A549 (cell line): ENCODE results near the gene ADORA2B. TPM values are rescaled to one million over a fixed set of nuclear protein-coding genes. Genes with fewer than 3 reads are reported as not detected.

Source experiments
- ATAC-seq, 2 experiments: fragments of 200-7000 bp in 1 of 2; fragments of >200 bp in 1 of 2; cut with Nextera tagmentation in 1 of 2; cut with Tn5 transposase in 1 of 2; 3 replicates each; pipeline versions ENCODE4 v1.8.0 to v1.9.1; 2018 to 2020; ENCODE audit warnings: mild to moderate bottlenecking in 1 of 2, moderate library complexity in 1 of 2
- CTCF ChIA-PET: fragments of 300-600 bp; sonication (Branson Sonifier 250); formaldehyde crosslinking; extraction: SDS; loops from one replicate; lab custom pipeline; 2021; ENCODE audit warnings: antibody characterized with exemption, inconsistent platforms; lab: Yijun Ruan, JAX
- POLR2A ChIA-PET: fragments of 350-600 bp; formaldehyde crosslinking; extraction: SDS; loops from one replicate; lab custom pipeline; 2021; ENCODE audit warnings: antibody characterized with exemption, inconsistent platforms; lab: Yijun Ruan, JAX
- DNase-seq, 2 experiments: peaks; one replicate each; pipeline versions ENCODE4 v3.0.0 to v3.0.0-alpha.2; 2011 to 2016; ENCODE audit warnings: low read depth in 1 of 2, low spot score in 1 of 2
- FAIRE-seq: peaks from 2 replicates; lab custom pipeline; 2011; peaks lifted over from hg19 to GRCh38; lab: Jason Lieb, UNC
- H3K27ac ChIP-seq, 2 experiments: fragments of >200 bp; sonication (Bioruptor Twin); formaldehyde crosslinking; 3 replicates each; pipeline ENCODE4 v1.5.1; 2016 to 2017
- H3K4me1 ChIP-seq: fragments of >200 bp; sonication (Bioruptor Twin); formaldehyde crosslinking; 3 replicates; pipeline ENCODE4 v1.6.1; 2016
- H3K4me2 ChIP-seq: fragments of >200 bp; sonication (Bioruptor Twin); formaldehyde crosslinking; 3 replicates; pipeline ENCODE4 v1.6.1; 2016
- H3K4me3 ChIP-seq: fragments of >200 bp; sonication (Bioruptor Twin); formaldehyde crosslinking; 3 replicates; pipeline ENCODE4 v1.5.1; 2016
- H3K9me3 ChIP-seq: fragments of >200 bp; sonication (Bioruptor Twin); formaldehyde crosslinking; 3 replicates; pipeline ENCODE4 v1.6.1; 2016
- EHF ChIP-seq: fragments of 250-450 bp; sonication (Bioruptor Pico); IDR thresholded peaks from 2 replicates; pipeline ENCODE4 v1.5.0; 2020; ENCODE audit warnings: mild to moderate bottlenecking
- FOSB ChIP-seq: fragments of 250-450 bp; sonication (Bioruptor Pico); IDR thresholded peaks from 2 replicates; pipeline ENCODE4 v1.5.0; 2020; ENCODE audit warnings: mild to moderate bottlenecking, moderate library complexity
- GATA3 ChIP-seq: IDR thresholded peaks from 2 replicates; pipeline ENCODE4 v1.6.1; 2012; ENCODE audit warnings: borderline replicate concordance
- HES2 ChIP-seq: fragments of >200 bp; sonication (Bioruptor Twin); formaldehyde crosslinking; IDR thresholded peaks from 2 replicates; pipeline ENCODE4 v1.6.1; 2016
- HEYL ChIP-seq: fragments of 250-450 bp; sonication (Bioruptor Pico); IDR thresholded peaks from 2 replicates; pipeline ENCODE4 v1.8.0; 2021; ENCODE audit warnings: mild to moderate bottlenecking, moderate library complexity
- HOXA7 ChIP-seq: fragments of 250-450 bp; sonication (Bioruptor Pico); IDR thresholded peaks from 2 replicates; pipeline ENCODE4 v1.5.0; 2020; ENCODE audit warnings: mild to moderate bottlenecking, moderate library complexity
- JUN ChIP-seq, 2 experiments: fragments of >200 bp; sonication (Bioruptor Twin); formaldehyde crosslinking; IDR thresholded peaks; 2 replicates in 1 of 2; 3 replicates in 1 of 2; pipeline ENCODE4 v1.6.1; 2016 to 2017
- MAFK ChIP-seq: fragments of 450-650 bp; IDR thresholded peaks from 2 replicates; pipeline ENCODE4 v1.6.1; 2014; ENCODE audit not compliant: partially characterized antibody
- MAZ ChIP-seq: fragments of 150-350 bp; IDR thresholded peaks from 2 replicates; pipeline ENCODE4 v1.6.1; 2014; ENCODE audit warnings: antibody characterized with exemption, low read depth, low read length, borderline replicate concordance
- NPAS2 ChIP-seq: fragments of 250-450 bp; sonication (Bioruptor Pico); IDR thresholded peaks from 2 replicates; pipeline ENCODE4 v1.8.0; 2022; ENCODE audit warnings: mild to moderate bottlenecking, moderate library complexity, borderline replicate concordance
- POLR2AphosphoS2 ChIP-seq: conservative IDR thresholded peaks from 2 replicates; pipeline ENCODE4 v1.6.1; 2012; ENCODE audit warnings: low read length, improper control_type of control experiment, inconsistent platforms
- RCOR1 ChIP-seq: fragments of 150-350 bp; IDR thresholded peaks from 2 replicates; pipeline ENCODE4 v1.6.1; 2014; ENCODE audit warnings: antibody characterized with exemption, low read length, low read depth
- SMC3 ChIP-seq: fragments of >200 bp; sonication (Bioruptor Twin); formaldehyde crosslinking; IDR thresholded peaks from 3 replicates; pipeline ENCODE4 v1.6.1; 2018; ENCODE audit warnings: inconsistent platforms
- TFCP2L1 ChIP-seq: fragments of 250-450 bp; sonication (Bioruptor Pico); IDR thresholded peaks from 2 replicates; pipeline ENCODE4 v1.5.0; 2021; ENCODE audit warnings: mild to moderate bottlenecking
- ZSCAN20 ChIP-seq: fragments of 250-450 bp; sonication (Bioruptor Pico); IDR thresholded peaks from 2 replicates; pipeline ENCODE4 v1.8.0; 2022; ENCODE audit warnings: mild to moderate bottlenecking, moderate library complexity
- WGBS: methylation state at CpG from one replicate; pipeline ENCODE4 v1.1.6; 2017; ENCODE audit errors: missing lambda C conversion rate; 5-methylcytosine and 5-hydroxymethylcytosine counted together
- polyA plus RNA-seq, 4 experiments: library from polyadenylated mRNA; depleted of rRNA in 3 of 4; stranded (reverse); fragments of >200 nt; fragmentation: RNase III in 1 of 4; extraction: RNeasy Plus Mini Kit Qiagen cat#74134 plus additional on column Dnase treatment in 1 of 4; gene quantifications; 2 replicates in 3 of 4; 3 replicates in 1 of 4; pipeline ENCODE4 v1.2.3, GENCODE V29; 2011 to 2017
- TF ChIP-seq, protein P1 (sequence below): fragments of 200-600 bp; sonication (generic); IDR thresholded peaks from 2 replicates; pipeline ENCODE4 v1.6.1; 2016; ENCODE audit warnings: antibody characterized with exemption, mild to moderate bottlenecking, moderate library complexity
- TF ChIP-seq, protein P2 (sequence below): IDR thresholded peaks from 2 replicates; pipeline ENCODE4 v1.6.1; 2012
- TF ChIP-seq, protein P3 (sequence below): fragments of >200 bp; sonication (Bioruptor Twin); formaldehyde crosslinking; IDR thresholded peaks from 3 replicates; pipeline ENCODE4 v1.6.1; 2016
- TF ChIP-seq, protein P4 (sequence below): fragments of 450-650 bp; IDR thresholded peaks from 2 replicates; pipeline ENCODE4 v1.6.1; 2014; ENCODE audit warnings: antibody characterized with exemption
- TF ChIP-seq, protein P5 (sequence below): IDR thresholded peaks from 2 replicates; pipeline ENCODE4 v1.6.1; 2012

ADORA2B gene
- polyA plus RNA-seq, 2 of the 4 experiments (the other 2 are of a cell fraction), result 5.7 to 10.2 TPM

- TF ChIP-seq, protein P1, sequence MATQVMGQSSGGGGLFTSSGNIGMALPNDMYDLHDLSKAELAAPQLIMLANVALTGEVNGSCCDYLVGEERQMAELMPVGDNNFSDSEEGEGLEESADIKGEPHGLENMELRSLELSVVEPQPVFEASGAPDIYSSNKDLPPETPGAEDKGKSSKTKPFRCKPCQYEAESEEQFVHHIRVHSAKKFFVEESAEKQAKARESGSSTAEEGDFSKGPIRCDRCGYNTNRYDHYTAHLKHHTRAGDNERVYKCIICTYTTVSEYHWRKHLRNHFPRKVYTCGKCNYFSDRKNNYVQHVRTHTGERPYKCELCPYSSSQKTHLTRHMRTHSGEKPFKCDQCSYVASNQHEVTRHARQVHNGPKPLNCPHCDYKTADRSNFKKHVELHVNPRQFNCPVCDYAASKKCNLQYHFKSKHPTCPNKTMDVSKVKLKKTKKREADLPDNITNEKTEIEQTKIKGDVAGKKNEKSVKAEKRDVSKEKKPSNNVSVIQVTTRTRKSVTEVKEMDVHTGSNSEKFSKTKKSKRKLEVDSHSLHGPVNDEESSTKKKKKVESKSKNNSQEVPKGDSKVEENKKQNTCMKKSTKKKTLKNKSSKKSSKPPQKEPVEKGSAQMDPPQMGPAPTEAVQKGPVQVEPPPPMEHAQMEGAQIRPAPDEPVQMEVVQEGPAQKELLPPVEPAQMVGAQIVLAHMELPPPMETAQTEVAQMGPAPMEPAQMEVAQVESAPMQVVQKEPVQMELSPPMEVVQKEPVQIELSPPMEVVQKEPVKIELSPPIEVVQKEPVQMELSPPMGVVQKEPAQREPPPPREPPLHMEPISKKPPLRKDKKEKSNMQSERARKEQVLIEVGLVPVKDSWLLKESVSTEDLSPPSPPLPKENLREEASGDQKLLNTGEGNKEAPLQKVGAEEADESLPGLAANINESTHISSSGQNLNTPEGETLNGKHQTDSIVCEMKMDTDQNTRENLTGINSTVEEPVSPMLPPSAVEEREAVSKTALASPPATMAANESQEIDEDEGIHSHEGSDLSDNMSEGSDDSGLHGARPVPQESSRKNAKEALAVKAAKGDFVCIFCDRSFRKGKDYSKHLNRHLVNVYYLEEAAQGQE, result no peak
- TF ChIP-seq SMC3 (peak; percentile 56), ZSCAN20 (peak; percentile 15; the same call in 1 of the 2 replicates)
- TF ChIP-seq, protein P2, sequence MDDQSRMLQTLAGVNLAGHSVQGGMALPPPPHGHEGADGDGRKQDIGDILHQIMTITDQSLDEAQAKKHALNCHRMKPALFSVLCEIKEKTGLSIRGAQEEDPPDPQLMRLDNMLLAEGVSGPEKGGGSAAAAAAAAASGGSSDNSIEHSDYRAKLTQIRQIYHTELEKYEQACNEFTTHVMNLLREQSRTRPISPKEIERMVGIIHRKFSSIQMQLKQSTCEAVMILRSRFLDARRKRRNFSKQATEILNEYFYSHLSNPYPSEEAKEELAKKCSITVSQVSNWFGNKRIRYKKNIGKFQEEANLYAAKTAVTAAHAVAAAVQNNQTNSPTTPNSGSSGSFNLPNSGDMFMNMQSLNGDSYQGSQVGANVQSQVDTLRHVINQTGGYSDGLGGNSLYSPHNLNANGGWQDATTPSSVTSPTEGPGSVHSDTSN, result peak; percentile 92
These were observed 24.1 kb upstream of the ADORA2B start (continued) for GRCh38 chr17:15920758-15921239.

DNA sequence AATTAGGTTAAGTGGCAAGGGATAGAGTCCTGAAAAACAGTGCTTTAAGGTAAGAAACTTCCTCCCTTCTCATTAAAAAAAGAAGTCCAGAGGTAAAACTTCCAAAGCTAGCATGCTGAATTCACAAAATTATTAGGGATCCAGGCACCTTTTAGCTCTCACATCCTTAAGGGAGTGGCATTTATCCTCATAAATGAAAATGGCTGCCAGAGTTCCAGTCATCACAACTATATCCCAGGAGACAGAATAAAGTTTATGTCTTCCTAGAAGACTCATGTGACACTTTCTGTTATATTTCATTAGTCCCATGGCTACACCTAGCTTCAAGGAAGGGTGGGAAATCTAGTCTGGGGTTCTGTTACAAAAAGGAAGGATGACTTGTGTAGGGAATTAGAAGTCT is 23.3 kb upstream of the ADORA2B start:
- TF ChIP-seq HEYL, result 0 out of 2 replicates have a peak, but pooled peaks have one; percentile 36
- TF ChIP-seq NPAS2 (CRISPR knock-in tag), result no peak
- TF ChIP-seq, all 56 proteins: peak for 1
- H3K9me3 ChIP-seq, result peaks cover 10% of the 10 kb centered on the region; the same call in 2 of the 3 replicates
- no peak for ATAC-seq
- no peak for DNase-seq
- no peak for FAIRE-seq
- CTCF ChIA-PET, result interaction anchor here (1.8 to 2.6 kb wide), 2 partner anchors 23 to 31 kb away, joined by 6 to 20 read pairs; partner anchors contain the start of gene ADORA2B
- no peak overlapping the region for H3K4me3 ChIP-seq
- H3K27ac ChIP-seq, result peak overlapping the region; percentile 71 to 84
- H3K4me1 ChIP-seq, result peaks cover 33% of the 10 kb centered on the region
- POLR2A ChIA-PET, result no interaction called here
- H3K4me2 ChIP-seq, result no peak overlapping the region

DNA sequence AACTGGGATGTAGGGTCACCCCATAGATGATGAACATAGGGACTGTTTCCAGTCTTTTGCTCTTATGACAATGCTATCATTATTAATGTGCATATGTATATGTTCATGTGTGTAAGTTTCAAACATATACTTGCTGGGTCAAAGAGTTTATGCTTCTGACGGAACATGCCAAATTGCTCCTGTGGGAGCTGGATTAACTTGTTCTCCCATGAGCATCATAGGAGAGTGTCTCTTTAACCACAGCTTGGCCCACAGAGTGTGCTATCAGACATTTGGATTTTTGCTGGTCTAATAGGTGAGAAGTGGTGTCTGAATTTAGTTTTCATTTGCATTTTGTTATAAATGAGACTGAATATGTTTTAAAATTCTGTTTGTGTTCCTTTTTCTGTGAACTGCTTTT is 22.3 kb upstream of the ADORA2B start:
- no peak overlapping the region for H3K4me3 ChIP-seq
- H3K4me2 ChIP-seq, result no peak overlapping the region
- DNase-seq (no peak), FAIRE-seq (no peak), ATAC-seq (no peak)
- CTCF ChIA-PET, result interaction anchor here (2.3 kb wide), 1 partner anchor 19 kb away, joined by 6 read pairs; no protein-coding TSS in a partner anchor
- H3K4me1 ChIP-seq, result peaks cover 33% of the 10 kb centered on the region
- H3K9me3 ChIP-seq, result peaks cover 10% of the 10 kb centered on the region; the same call in 2 of the 3 replicates
- WGBS, result 94% methylated on average over 1 of the region's 1 CpG
- TF ChIP-seq SMC3 (no peak), POLR2AphosphoS2 (no peak), GATA3 (no peak), JUN (IDR thresholded peaks at IDR 0.05) (no peak), MAZ (no peak), FOSB (CRISPR knock-in tag) (no peak), HOXA7 (no peak), EHF (CRISPR knock-in tag) (no peak), MAFK (no peak), RCOR1 (no peak), HES2 (no peak), TFCP2L1 (CRISPR knock-in tag) (no peak)
- TF ChIP-seq, protein P3, sequence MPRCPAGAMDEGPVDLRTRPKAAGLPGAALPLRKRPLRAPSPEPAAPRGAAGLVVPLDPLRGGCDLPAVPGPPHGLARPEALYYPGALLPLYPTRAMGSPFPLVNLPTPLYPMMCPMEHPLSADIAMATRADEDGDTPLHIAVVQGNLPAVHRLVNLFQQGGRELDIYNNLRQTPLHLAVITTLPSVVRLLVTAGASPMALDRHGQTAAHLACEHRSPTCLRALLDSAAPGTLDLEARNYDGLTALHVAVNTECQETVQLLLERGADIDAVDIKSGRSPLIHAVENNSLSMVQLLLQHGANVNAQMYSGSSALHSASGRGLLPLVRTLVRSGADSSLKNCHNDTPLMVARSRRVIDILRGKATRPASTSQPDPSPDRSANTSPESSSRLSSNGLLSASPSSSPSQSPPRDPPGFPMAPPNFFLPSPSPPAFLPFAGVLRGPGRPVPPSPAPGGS, result no peak
- TF ChIP-seq, protein P4, sequence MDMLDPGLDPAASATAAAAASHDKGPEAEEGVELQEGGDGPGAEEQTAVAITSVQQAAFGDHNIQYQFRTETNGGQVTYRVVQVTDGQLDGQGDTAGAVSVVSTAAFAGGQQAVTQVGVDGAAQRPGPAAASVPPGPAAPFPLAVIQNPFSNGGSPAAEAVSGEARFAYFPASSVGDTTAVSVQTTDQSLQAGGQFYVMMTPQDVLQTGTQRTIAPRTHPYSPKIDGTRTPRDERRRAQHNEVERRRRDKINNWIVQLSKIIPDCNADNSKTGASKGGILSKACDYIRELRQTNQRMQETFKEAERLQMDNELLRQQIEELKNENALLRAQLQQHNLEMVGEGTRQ, result no peak
- TF ChIP-seq, protein P5, sequence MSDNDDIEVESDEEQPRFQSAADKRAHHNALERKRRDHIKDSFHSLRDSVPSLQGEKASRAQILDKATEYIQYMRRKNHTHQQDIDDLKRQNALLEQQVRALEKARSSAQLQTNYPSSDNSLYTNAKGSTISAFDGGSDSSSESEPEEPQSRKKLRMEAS, result no peak
- POLR2A ChIA-PET, result no interaction called here
- peak overlapping the region in 1 of 2 experiments; percentile 84; a peak in 4 of 6 replicates for H3K27ac ChIP-seq
